Mesenchymal stem cell (in vitro differentiated cells and primary cell): Measurements from ENCODE around the gene TMEM231.

Experiments
- DNase-seq: peaks from one replicate; pipeline ENCODE4 v3.0.0-alpha.2; 2013
- H2AFZ ChIP-seq: one replicate; pipeline ENCODE4 v1.6.1; 2013; ENCODE audit warnings: low read depth, mild to moderate bottlenecking, control low read depth, inconsistent platforms, low read length, moderate library complexity
- H2AK5ac ChIP-seq: 2 replicates; pipeline ENCODE4 v1.6.1; 2013; ENCODE audit warnings: low read length, moderate library complexity, mild to moderate bottlenecking, inconsistent platforms; ENCODE audit not compliant: severe bottlenecking
- H2BK120ac ChIP-seq: one replicate; pipeline ENCODE4 v1.6.1; 2013; ENCODE audit warnings: low read depth, mild to moderate bottlenecking, inconsistent platforms, low read length, moderate library complexity
- H2BK12ac ChIP-seq, 2 experiments: one replicate each; pipeline ENCODE4 v1.6.1; 2013; ENCODE audit warnings: inconsistent platforms in 2 of 2, low read length in 2 of 2, mild to moderate bottlenecking in 2 of 2, moderate library complexity in 2 of 2, control low read depth in 1 of 2
- H2BK15ac ChIP-seq: one replicate; pipeline ENCODE4 v1.6.1; 2013; ENCODE audit warnings: mild to moderate bottlenecking, low read depth, inconsistent platforms; ENCODE audit not compliant: poor library complexity, severe bottlenecking
- H2BK5ac ChIP-seq: 2 replicates; pipeline ENCODE4 v1.6.1; 2013; ENCODE audit warnings: low read depth, mild to moderate bottlenecking, low read length, control low read depth, inconsistent platforms; ENCODE audit not compliant: poor library complexity, severe bottlenecking
- H3K14ac ChIP-seq, 2 experiments: one replicate each; pipeline ENCODE4 v1.6.1; 2013; ENCODE audit warnings: inconsistent platforms in 2 of 2, low read length in 2 of 2, control low read depth in 1 of 2, mild to moderate bottlenecking in 1 of 2, moderate library complexity in 1 of 2
- H3K18ac ChIP-seq, 2 experiments: one replicate each; pipeline ENCODE4 v1.6.1; 2013; ENCODE audit warnings: inconsistent platforms in 2 of 2, low read length in 2 of 2, control low read depth in 1 of 2, low read depth in 1 of 2, mild to moderate bottlenecking in 1 of 2
- H3K23ac ChIP-seq, 2 experiments: one replicate each; pipeline ENCODE4 v1.6.1; 2013; ENCODE audit warnings: inconsistent platforms in 2 of 2, low read length in 2 of 2, mild to moderate bottlenecking in 2 of 2, moderate library complexity in 2 of 2, control low read depth in 1 of 2
- H3K27ac ChIP-seq: 2 replicates; pipeline ENCODE4 v1.5.1; 2013; ENCODE audit warnings: mild to moderate bottlenecking, moderate library complexity, low read length, control low read depth, inconsistent platforms; ENCODE audit not compliant: poor library complexity, severe bottlenecking
- H3K27me3 ChIP-seq, 2 experiments: 2 replicates each; pipeline versions ENCODE4 v1.6.1 to v1.7.0; 2013; ENCODE audit warnings: low read length in 2 of 2, mild to moderate bottlenecking in 2 of 2, moderate library complexity in 2 of 2, control low read depth in 1 of 2, inconsistent platforms in 1 of 2; ENCODE audit not compliant: control insufficient read depth in 1 of 2, insufficient read depth in 1 of 2
- H3K36me3 ChIP-seq, 2 experiments: 2 replicates each; pipeline versions ENCODE4 v1.6.1 to v1.7.0; 2013; ENCODE audit warnings: low read length in 2 of 2, control low read depth in 1 of 2, inconsistent platforms in 1 of 2, low read depth in 1 of 2, mild to moderate bottlenecking in 1 of 2; ENCODE audit not compliant: insufficient read depth in 2 of 2, control insufficient read depth in 1 of 2
- H3K4ac ChIP-seq, 2 experiments: one replicate each; pipeline ENCODE4 v1.6.1; 2013; ENCODE audit warnings: inconsistent platforms in 2 of 2, low read length in 2 of 2, mild to moderate bottlenecking in 2 of 2, moderate library complexity in 2 of 2, control low read depth in 1 of 2, low read depth in 1 of 2
- H3K4me1 ChIP-seq: 2 replicates; pipeline ENCODE4 v1.6.1; 2013; ENCODE audit warnings: low read depth, low read length, control low read depth; ENCODE audit not compliant: control insufficient read depth, insufficient read depth
- H3K4me2 ChIP-seq: 2 replicates; pipeline ENCODE4 v1.6.1; 2013; ENCODE audit warnings: low read length, mild to moderate bottlenecking, inconsistent platforms; ENCODE audit not compliant: poor library complexity, severe bottlenecking
- H3K4me3 ChIP-seq, 2 experiments: 2 replicates each; pipeline versions ENCODE4 v1.5.1 to v1.7.0; 2013; ENCODE audit warnings: low read length in 2 of 2, mild to moderate bottlenecking in 2 of 2, control low read depth in 1 of 2, low read depth in 1 of 2; ENCODE audit not compliant: insufficient read depth in 1 of 2
- H3K79me1 ChIP-seq: replicated peaks from 2 replicates; pipeline ENCODE4 v1.6.1; 2013; ENCODE audit warnings: mild to moderate bottlenecking, control low read depth, low read length, inconsistent platforms; ENCODE audit not compliant: poor library complexity, severe bottlenecking
- H3K9ac ChIP-seq: 2 replicates; pipeline ENCODE4 v1.7.0; 2013; ENCODE audit warnings: mild to moderate bottlenecking, low read length, moderate library complexity
- H3K9me3 ChIP-seq: 2 replicates; pipeline ENCODE4 v1.7.0; 2013; ENCODE audit warnings: mild to moderate bottlenecking, low read length; ENCODE audit not compliant: control insufficient read depth
- H4K8ac ChIP-seq: one replicate; pipeline ENCODE4 v1.6.1; 2013; ENCODE audit warnings: inconsistent platforms, mild to moderate bottlenecking, low read length, moderate library complexity
- H4K91ac ChIP-seq: one replicate; pipeline ENCODE4 v1.6.1; 2013; ENCODE audit warnings: mild to moderate bottlenecking, low read length, inconsistent platforms
- WGBS: methylation state at CpG from one replicate; pipeline ENCODE4 v1.1.7; 2013; ENCODE audit warnings: mixed read lengths; 5-methylcytosine and 5-hydroxymethylcytosine counted together

Gene TMEM231

DNA sequence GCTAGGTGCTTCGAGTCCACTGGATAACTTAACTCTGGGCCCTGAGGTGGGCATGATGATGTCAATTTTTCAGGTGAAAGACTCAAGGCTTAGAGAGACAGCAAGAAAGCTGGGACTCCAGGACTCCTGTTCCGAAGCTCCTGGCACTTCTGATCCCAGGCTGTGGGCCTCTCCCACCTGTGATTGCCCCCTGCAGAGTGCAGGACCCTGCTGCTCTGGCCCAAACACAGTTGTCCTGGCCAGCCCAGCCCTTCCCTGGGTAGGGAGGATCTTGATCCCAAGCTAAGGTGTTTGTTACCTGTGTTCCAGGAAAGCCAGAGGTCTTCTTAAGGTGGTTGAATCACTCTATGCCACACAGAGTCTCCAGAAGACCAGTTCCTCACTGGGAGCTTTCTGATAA, 23.3 kb downstream of the TMEM231 start:
- peaks cover 14 to 25% of the 10 kb centered on the region in 2 experiments for H3K27me3 ChIP-seq
- H3K79me1 ChIP-seq: no peaks in the 10 kb centered on the region
- no peaks in the 10 kb centered on the region for H3K36me3 ChIP-seq
- H2BK15ac ChIP-seq: no peak overlapping the region
- H2BK120ac ChIP-seq: no peak overlapping the region
- H4K91ac ChIP-seq: no peak overlapping the region
- H3K27ac ChIP-seq: no peak overlapping the region
- H2BK12ac ChIP-seq: no peak overlapping the region
- H3K4me2 ChIP-seq: no peak overlapping the region
- no peak overlapping the region for H3K14ac ChIP-seq
- no peak overlapping the region for H3K9ac ChIP-seq
- H3K23ac ChIP-seq: no peak overlapping the region
- DNase-seq: no peak
- H2AK5ac ChIP-seq: no peak overlapping the region
- H2BK5ac ChIP-seq: no peak overlapping the region
- no peak overlapping the region for H2AFZ ChIP-seq
- peaks cover 8% of the 10 kb centered on the region for H3K4me1 ChIP-seq
- H3K4me3 ChIP-seq: no peak overlapping the region
- no peak overlapping the region for H4K8ac ChIP-seq
- WGBS: 70% methylated on average over 2 of the region's 2 CpGs
- no peak overlapping the region for H3K4ac ChIP-seq
- no peak overlapping the region for H3K18ac ChIP-seq
- H3K9me3 ChIP-seq: no peaks in the 10 kb centered on the region

DNA sequence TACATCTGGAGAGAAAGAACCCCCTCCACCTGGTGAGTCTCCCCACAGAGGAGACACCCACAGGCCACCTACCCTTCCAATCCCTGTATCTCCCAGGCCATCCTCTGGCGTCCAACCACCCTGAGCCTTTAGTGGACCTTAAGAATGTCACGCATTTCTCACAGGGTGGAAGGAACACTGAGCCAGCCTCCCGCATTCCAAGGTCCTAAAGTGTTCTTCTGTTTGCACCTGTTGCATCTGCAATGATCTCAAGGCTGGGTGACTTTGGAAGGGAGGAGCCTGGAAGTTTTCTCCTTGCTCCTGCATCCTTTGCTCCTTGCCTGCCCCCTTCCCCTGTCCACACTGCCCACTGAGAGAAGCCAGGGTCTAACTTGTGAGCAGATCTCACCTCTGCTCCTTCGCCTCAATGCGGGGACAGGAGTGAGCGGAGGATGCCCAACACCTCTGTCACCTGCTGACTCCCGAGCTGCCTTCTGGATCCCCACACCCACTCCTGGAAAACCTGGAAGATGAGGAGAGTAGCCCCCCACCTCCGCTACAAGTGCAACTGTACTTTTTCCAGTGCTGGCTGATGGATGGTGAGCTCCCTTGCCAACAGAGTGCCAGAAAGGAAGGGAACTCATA, 23.8 kb downstream of the TMEM231 start:
- H3K27me3 ChIP-seq: peaks cover 14 to 25% of the 10 kb centered on the region in 2 experiments
- no peaks in the 10 kb centered on the region for H3K79me1 ChIP-seq
- peaks cover 8% of the 10 kb centered on the region for H3K4me1 ChIP-seq
- H3K4ac ChIP-seq: no peak overlapping the region
- H2BK120ac ChIP-seq: no peak overlapping the region
- H3K27ac ChIP-seq: no peak overlapping the region
- H2AK5ac ChIP-seq: no peak overlapping the region
- no peak overlapping the region for H4K8ac ChIP-seq
- H2BK15ac ChIP-seq: peak overlapping the region; percentile 7
- 86% methylated on average over 8 of the region's 8 CpGs for WGBS
- no peak overlapping the region for H2AFZ ChIP-seq
- no peak overlapping the region for H3K9ac ChIP-seq
- no peak overlapping the region for H3K4me3 ChIP-seq
- H3K4me2 ChIP-seq: no peak overlapping the region
- H2BK12ac ChIP-seq: no peak overlapping the region
- H3K23ac ChIP-seq: no peak overlapping the region
- no peak overlapping the region for H3K18ac ChIP-seq
- DNase-seq: no peak
- no peaks in the 10 kb centered on the region for H3K36me3 ChIP-seq
- no peak overlapping the region for H2BK5ac ChIP-seq
- H3K14ac ChIP-seq: no peak overlapping the region
- H4K91ac ChIP-seq: no peak overlapping the region
- no peaks in the 10 kb centered on the region for H3K9me3 ChIP-seq

DNA sequence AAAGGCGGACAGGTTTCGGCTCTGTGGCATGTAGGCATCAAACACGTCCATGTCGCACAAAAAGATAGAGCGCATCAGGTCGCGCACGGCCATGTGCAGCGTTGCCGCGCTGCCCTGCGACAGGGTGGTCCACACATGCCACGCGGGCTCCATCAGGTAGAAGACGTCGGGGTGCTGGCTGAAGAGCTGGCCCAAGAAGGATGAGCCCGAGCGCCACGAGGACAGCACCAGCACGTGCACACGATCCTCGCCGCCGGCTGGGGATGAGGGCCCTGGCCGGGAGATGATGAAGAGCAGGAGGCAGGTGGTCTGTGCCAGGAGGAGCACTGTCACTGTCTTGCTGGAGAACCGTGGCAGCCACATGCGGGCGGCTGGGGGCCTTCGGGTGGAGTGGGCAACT, 26.1 kb downstream of the TMEM231 start:
- Histone ChIP-seq H3K9ac (no peak overlapping the region), H3K36me3 (no peaks in the 10 kb centered on the region), H3K4me2 (no peak overlapping the region), H2BK120ac (no peak overlapping the region), H3K79me1 (no peaks in the 10 kb centered on the region), H4K91ac (no peak overlapping the region), H3K14ac (no peak overlapping the region), H2AK5ac (no peak overlapping the region), H2BK5ac (no peak overlapping the region), H3K4me3 (peak overlapping the region in 1 of 2 experiments; percentile 31), H3K4me1 (peaks cover 8% of the 10 kb centered on the region), H2AFZ (no peak overlapping the region), H2BK12ac (no peak overlapping the region), H2BK15ac (no peak overlapping the region), H3K9me3 (no peaks in the 10 kb centered on the region), H3K23ac (no peak overlapping the region), H3K18ac (no peak overlapping the region), H3K4ac (no peak overlapping the region), H4K8ac (no peak overlapping the region), H3K27me3 (peaks cover 14 to 20% of the 10 kb centered on the region in 2 experiments), H3K27ac (no peak overlapping the region)
- WGBS: 97% methylated on average over 29 of the region's 29 CpGs
- no peak for DNase-seq

DNA sequence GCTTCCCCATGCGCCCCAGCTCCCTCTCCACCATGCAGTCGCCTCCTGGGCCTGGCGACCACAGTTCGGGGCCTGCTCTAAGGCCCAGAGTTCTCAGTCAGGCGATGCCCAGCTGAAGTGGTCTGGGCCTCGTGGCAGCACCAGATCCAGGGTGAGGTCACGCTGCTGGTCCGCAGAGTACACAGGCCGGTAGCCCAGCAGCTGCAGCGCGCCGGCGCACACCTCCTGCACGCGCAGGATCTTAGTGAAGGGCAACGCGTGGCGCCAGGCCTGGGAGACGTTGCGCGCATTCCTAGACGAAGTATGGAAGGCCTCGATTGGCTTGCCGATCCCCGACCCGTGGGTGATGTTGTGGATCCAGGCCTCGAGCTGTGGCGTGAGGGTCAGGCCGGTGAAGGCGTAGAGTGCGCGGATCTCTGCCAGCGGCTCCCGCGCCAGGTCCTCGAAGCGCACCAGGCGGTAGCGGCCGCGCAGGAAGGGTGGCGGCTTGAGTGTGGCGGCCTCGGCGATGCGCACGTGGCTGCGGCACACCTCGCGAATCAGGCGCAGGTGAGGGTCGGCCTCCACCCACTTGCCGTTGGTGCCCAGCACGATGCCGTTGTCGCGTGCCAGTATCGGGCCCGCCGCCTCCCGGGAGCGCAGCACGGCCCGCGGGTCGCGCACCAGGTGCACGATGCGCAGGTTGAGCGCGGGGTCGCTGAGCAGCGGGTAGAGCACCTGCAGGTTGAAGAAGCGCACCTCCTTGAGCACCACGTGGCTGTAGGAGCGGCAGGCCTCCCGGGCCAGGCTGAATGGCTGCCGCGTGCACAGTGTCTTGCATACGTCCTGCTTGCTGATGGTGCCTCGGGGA, 26.8 kb downstream of the TMEM231 start:
- Histone ChIP-seq H2BK15ac (no peak overlapping the region), H3K18ac (no peak overlapping the region), H3K36me3 (no peaks in the 10 kb centered on the region), H4K8ac (no peak overlapping the region), H3K9me3 (no peaks in the 10 kb centered on the region), H3K4ac (no peak overlapping the region), H2BK120ac (no peak overlapping the region), H3K23ac (no peak overlapping the region), H3K27ac (no peak overlapping the region), H2BK5ac (no peak overlapping the region), H3K4me2 (no peak overlapping the region), H3K4me3 (no peak overlapping the region), H3K9ac (no peak overlapping the region), H2AK5ac (no peak overlapping the region), H3K4me1 (peaks cover 2% of the 10 kb centered on the region), H3K14ac (no peak overlapping the region), H2BK12ac (no peak overlapping the region), H3K27me3 (peaks cover 14 to 16% of the 10 kb centered on the region in 2 experiments), H4K91ac (peak overlapping the region; percentile 37), H3K79me1 (no peaks in the 10 kb centered on the region), H2AFZ (no peak overlapping the region)
- DNase-seq: no peak
- 97% methylated on average over 81 of the region's 81 CpGs for WGBS
